ENCODE results near the gene NUP153.

DNA sequence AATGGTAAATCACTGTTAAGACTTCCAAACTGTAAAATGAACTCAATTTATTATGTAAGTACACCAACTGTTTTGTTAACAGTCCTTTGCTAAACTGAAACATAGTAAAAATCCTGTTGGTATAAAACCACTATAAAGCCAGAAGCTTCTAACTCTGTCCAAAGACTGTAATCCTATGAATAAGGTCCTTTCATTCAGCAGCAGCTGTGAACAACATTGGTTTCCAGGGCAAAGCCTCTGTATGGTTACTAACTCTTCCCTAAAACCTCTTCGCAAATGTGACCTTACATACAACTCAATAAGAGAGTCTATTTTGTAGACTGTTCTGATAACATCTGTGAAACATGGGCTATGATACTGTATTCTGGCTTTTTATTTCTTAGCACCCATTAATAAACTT lies 40.1 kb downstream of the NUP153 start:
- no peak for TF ChIP-seq POLR2A (IDR thresholded peaks at IDR 0.05)
- TF ChIP-seq, protein P1, sequence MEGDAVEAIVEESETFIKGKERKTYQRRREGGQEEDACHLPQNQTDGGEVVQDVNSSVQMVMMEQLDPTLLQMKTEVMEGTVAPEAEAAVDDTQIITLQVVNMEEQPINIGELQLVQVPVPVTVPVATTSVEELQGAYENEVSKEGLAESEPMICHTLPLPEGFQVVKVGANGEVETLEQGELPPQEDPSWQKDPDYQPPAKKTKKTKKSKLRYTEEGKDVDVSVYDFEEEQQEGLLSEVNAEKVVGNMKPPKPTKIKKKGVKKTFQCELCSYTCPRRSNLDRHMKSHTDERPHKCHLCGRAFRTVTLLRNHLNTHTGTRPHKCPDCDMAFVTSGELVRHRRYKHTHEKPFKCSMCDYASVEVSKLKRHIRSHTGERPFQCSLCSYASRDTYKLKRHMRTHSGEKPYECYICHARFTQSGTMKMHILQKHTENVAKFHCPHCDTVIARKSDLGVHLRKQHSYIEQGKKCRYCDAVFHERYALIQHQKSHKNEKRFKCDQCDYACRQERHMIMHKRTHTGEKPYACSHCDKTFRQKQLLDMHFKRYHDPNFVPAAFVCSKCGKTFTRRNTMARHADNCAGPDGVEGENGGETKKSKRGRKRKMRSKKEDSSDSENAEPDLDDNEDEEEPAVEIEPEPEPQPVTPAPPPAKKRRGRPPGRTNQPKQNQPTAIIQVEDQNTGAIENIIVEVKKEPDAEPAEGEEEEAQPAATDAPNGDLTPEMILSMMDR (IDR thresholded peaks at IDR 0.05) = no peak

Measured in sigmoid colon (tissue), 3 donors.